ENCODE results near the gene IL12A.

Gene IL12A

GRCh38 chr3:159988617-159989271 is at the start of gene IL12A:
TSS of gene IL12A (plus strand) at chr3:159988835.
- in situ Hi-C loops (cut with MboI; ENCODE audit: low sequenced_read_pairs, unreplicated experiment): no loop called here
- DNase-seq (ENCODE audit: low spot score): peak; percentile 90
- TF ChIP-seq CTCF (IDR thresholded peaks at IDR 0.05; ENCODE audit: borderline replicate concordance, control extremely low read depth, extremely low read depth, insufficient read depth, missing control alignments): peak; percentile 97

- in situ Hi-C loops (cut with MboI; ENCODE audit: low sequenced_read_pairs, unreplicated experiment): no loop called here
- DNase-seq (ENCODE audit: low spot score): no peak
Measured at GRCh38 chr3:159941038-159942000, 47.3 kb upstream of the IL12A start.

GRCh38 chr3:159944781-159945180 is 43.9 kb upstream of the IL12A start:
- no peak for TF ChIP-seq CTCF (IDR thresholded peaks at IDR 0.05; ENCODE audit: borderline replicate concordance, control extremely low read depth, extremely low read depth, insufficient read depth, missing control alignments)
- DNase-seq (ENCODE audit: low spot score): no peak
- in situ Hi-C loops (cut with MboI; ENCODE audit: low sequenced_read_pairs, unreplicated experiment): no loop called here

More at GRCh38 chr3:159941038-159942000, 47.3 kb upstream of the IL12A start:
- TF ChIP-seq CTCF (IDR thresholded peaks at IDR 0.05; ENCODE audit: borderline replicate concordance, control extremely low read depth, extremely low read depth, insufficient read depth, missing control alignments): no peak

GRCh38 chr3:159945930-159946329 is 42.7 kb upstream of the IL12A start:
- DNase-seq (ENCODE audit: low spot score): no peak
- in situ Hi-C loops (cut with MboI; ENCODE audit: low sequenced_read_pairs, unreplicated experiment): no loop called here
- TF ChIP-seq CTCF (IDR thresholded peaks at IDR 0.05; ENCODE audit: borderline replicate concordance, control extremely low read depth, extremely low read depth, insufficient read depth, missing control alignments): no peak

GRCh38 chr3:159947220-159947619 is 41.4 kb upstream of the IL12A start:
- no peak for TF ChIP-seq CTCF (IDR thresholded peaks at IDR 0.05; ENCODE audit: borderline replicate concordance, control extremely low read depth, extremely low read depth, insufficient read depth, missing control alignments)
- no peak for DNase-seq (ENCODE audit: low spot score)
- in situ Hi-C loops (cut with MboI; ENCODE audit: low sequenced_read_pairs, unreplicated experiment): no loop called here

GRCh38 chr3:159948429-159949144 is 40.0 kb upstream of the IL12A start:
- in situ Hi-C loops (cut with MboI; ENCODE audit: low sequenced_read_pairs, unreplicated experiment): no loop called here
- TF ChIP-seq CTCF (IDR thresholded peaks at IDR 0.05; ENCODE audit: borderline replicate concordance, control extremely low read depth, extremely low read depth, insufficient read depth, missing control alignments): no peak
- DNase-seq (ENCODE audit: low spot score): no peak
